ENCODE measurements around the gene EME2.

GRCh38 chr16:1729026-1729425, 43.6 kb upstream of the EME2 start:
- TF ChIP-seq, protein P1, sequence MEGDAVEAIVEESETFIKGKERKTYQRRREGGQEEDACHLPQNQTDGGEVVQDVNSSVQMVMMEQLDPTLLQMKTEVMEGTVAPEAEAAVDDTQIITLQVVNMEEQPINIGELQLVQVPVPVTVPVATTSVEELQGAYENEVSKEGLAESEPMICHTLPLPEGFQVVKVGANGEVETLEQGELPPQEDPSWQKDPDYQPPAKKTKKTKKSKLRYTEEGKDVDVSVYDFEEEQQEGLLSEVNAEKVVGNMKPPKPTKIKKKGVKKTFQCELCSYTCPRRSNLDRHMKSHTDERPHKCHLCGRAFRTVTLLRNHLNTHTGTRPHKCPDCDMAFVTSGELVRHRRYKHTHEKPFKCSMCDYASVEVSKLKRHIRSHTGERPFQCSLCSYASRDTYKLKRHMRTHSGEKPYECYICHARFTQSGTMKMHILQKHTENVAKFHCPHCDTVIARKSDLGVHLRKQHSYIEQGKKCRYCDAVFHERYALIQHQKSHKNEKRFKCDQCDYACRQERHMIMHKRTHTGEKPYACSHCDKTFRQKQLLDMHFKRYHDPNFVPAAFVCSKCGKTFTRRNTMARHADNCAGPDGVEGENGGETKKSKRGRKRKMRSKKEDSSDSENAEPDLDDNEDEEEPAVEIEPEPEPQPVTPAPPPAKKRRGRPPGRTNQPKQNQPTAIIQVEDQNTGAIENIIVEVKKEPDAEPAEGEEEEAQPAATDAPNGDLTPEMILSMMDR (IDR thresholded peaks at IDR 0.05), result no peak
- no peak for TF ChIP-seq POLR2A (IDR thresholded peaks at IDR 0.05)

Data from upper lobe of left lung (tissue), 4 donors.